NB4 (cell line): ENCODE measurements around the gene ULK1.

ENCODE experiments used
- CTCF ChIP-seq: IDR thresholded peaks from one replicate; pipeline ENCODE4 v1.5.1; 2012; ENCODE audit warnings: low read depth, low read length
- MAX ChIP-seq: IDR thresholded peaks from 2 replicates; pipeline ENCODE4 v1.6.1; 2011; ENCODE audit warnings: low read depth, low read length
- POLR2A ChIP-seq: IDR thresholded peaks from 2 replicates; pipeline ENCODE4 v1.6.1; 2011; ENCODE audit warnings: mild to moderate bottlenecking; ENCODE audit not compliant: insufficient read length; ENCODE audit errors: extremely low read depth

- TF ChIP-seq CTCF (no peak), POLR2A (no peak), MAX (no peak)
These were observed 55.9 kb downstream of the ULK1 start for GRCh38 chr12:131950182-131950913.
